Ovary (tissue), 9 donors: ENCODE results near the gene CDH23. TPM values are rescaled to one million over a fixed set of nuclear protein-coding genes. Genes with fewer than 3 reads are reported as not detected.

Experiments used
- DNase-seq, 5 donors: peaks; one replicate each; pipeline ENCODE4 v3.0.0-alpha.2; 2019 to 2020
- H3K27ac ChIP-seq, 2 donors: fragments of 200-600 bp; one replicate each; pipeline versions ENCODE4 v1.5.1 to v1.8.0; 2019 to 2022
- H3K27me3 ChIP-seq: fragments of 200-600 bp; one replicate; pipeline ENCODE4 v1.8.0; 2022
- H3K36me3 ChIP-seq: fragments of 200-600 bp; sonication (generic); one replicate; pipeline ENCODE4 v1.5.1; 2019
- H3K4me1 ChIP-seq: one replicate; pipeline ENCODE4 v1.8.1; 2013; ENCODE audit warnings: mild to moderate bottlenecking, moderate library complexity; ENCODE audit not compliant: insufficient read depth
- H3K4me3 ChIP-seq: fragments of 200-600 bp; sonication (generic); one replicate; pipeline ENCODE4 v1.5.1; 2017
- H3K9me3 ChIP-seq, 2 donors: fragments of 200-600 bp in 1 of 2; sonication (generic) in 1 of 2; one replicate each; pipeline versions ENCODE4 v1.5.1 to v1.8.1; 2013 to 2019; ENCODE audit warnings: mild to moderate bottlenecking in 1 of 2, moderate library complexity in 1 of 2
- EP300 ChIP-seq: sonication (generic); formaldehyde crosslinking; IDR thresholded peaks from one replicate; pipeline ENCODE4 v1.6.1; 2017; ENCODE audit warnings: antibody characterized with exemption
- POLR2A ChIP-seq: fragments of 450-650 bp; IDR thresholded peaks from one replicate; pipeline ENCODE4 v1.6.1; 2017; ENCODE audit warnings: antibody characterized with exemption, mild to moderate bottlenecking, moderate library complexity
- whole genome bisulfite sequencing, 3 donors: extraction: QIAGEN DNeasy Blood & Tissue Kit in 1 of 3; methylation state at CpG; one replicate each; pipeline versions ENCODE4 v1.1.5 to v1.1.7; 2013 to 2017; 5-methylcytosine and 5-hydroxymethylcytosine counted together
- intact Hi-C, 4 donors: fragments of 100-400 bp; cut with DNase I; formaldehyde crosslinking; loops; one replicate each; pipeline versions ENCODE4 v1.11.0 to v1.15.1; 2022 to 2023
- polyA plus RNA-seq, 2 donors: library from polyadenylated mRNA; stranded (reverse); fragments of 200-250 nt in 1 of 2; fragments of 350-450 nt in 1 of 2; fragmentation: Illumina TruSeq in 1 of 2; extraction: RNeasy Lipid Tissue Mini Kit (QIAGEN cat#74804) in 1 of 2; gene quantifications; one replicate each; pipeline ENCODE4 v1.2.3, GENCODE V29; 2013 to 2014
- total RNA-seq, 7 donors: library from RNA; depleted of rRNA in 2 of 7; stranded (reverse); fragments of >200 nt in 2 of 7; fragmentation: NEBNext Ultra II Directional in 3 of 7; extraction: Animal tissue kit (Norgen Biotek cat#: 25700) in 3 of 7; gene quantifications; one replicate each; pipeline versions ENCODE4 v1.1.0 to v1.2.4, GENCODE V29; 2016 to 2023
- TF ChIP-seq, protein P1 (sequence below), 3 donors: fragments of 450-650 bp in 2 of 3; fragments of 200-600 bp in 1 of 3; IDR thresholded peaks; one replicate each; pipeline versions ENCODE4 v1.5.1 to v1.8.0; 2016 to 2022; ENCODE audit warnings: antibody characterized with exemption in 3 of 3, mild to moderate bottlenecking in 1 of 3
- donor health status: DM: no; HTN: no; CAD: no; lungs with moderate emphysema.
- donor health status: DM: no; HTN: no; CAD: no.
- donor health status: Bipolar disorder and iron deficiency.
- donor health status: DM: yes; HTN: yes; CAD: no.
- donor health status: DM: no; HTN: no; CAD: no.
- donor health status: DM: yes; HTN: yes; CAD: no.

The CDH23 gene
- total and polyA plus RNA-seq, 9 donors, result 7.5 to 108 (median 39.1) TPM

DNA sequence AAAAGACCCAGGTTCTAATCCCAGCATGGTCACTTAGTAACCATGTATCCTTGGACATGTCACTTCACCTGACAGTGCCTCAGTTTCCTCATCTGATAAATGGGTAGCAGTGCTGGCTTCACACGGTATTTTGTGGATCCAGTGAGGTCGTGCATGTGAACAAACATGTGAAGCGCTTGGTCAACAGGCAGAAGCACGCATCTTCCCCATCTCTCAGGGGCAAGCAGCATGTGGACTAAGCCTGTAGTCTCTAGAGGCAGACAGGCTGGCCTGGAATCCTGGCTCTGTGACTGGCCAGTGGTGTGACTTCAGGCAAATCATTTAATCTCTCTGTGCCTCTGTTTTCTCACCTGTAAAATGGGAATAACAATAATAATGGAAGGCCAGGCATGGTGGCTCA lies 207.0 kb downstream of the CDH23 start:
- no peaks in the 10 kb centered on the region for H3K9me3 ChIP-seq
- no peak for TF ChIP-seq POLR2A
- no peak for TF ChIP-seq EP300
- TF ChIP-seq, protein P1, sequence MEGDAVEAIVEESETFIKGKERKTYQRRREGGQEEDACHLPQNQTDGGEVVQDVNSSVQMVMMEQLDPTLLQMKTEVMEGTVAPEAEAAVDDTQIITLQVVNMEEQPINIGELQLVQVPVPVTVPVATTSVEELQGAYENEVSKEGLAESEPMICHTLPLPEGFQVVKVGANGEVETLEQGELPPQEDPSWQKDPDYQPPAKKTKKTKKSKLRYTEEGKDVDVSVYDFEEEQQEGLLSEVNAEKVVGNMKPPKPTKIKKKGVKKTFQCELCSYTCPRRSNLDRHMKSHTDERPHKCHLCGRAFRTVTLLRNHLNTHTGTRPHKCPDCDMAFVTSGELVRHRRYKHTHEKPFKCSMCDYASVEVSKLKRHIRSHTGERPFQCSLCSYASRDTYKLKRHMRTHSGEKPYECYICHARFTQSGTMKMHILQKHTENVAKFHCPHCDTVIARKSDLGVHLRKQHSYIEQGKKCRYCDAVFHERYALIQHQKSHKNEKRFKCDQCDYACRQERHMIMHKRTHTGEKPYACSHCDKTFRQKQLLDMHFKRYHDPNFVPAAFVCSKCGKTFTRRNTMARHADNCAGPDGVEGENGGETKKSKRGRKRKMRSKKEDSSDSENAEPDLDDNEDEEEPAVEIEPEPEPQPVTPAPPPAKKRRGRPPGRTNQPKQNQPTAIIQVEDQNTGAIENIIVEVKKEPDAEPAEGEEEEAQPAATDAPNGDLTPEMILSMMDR (IDR thresholded peaks at IDR 0.05), result no peak
- no peaks in the 10 kb centered on the region for H3K36me3 ChIP-seq
- no peak for DNase-seq
- no peak overlapping the region for H3K27ac ChIP-seq
- no peaks in the 10 kb centered on the region for H3K27me3 ChIP-seq
- intact Hi-C loops, result loop anchor here in 1 of 4 donors (10.0 kb wide), 2 partner anchors 209 to 289 kb away; partner anchors contain the start of genes CDH23 and SLC29A3
- H3K4me1 ChIP-seq, result peaks cover under 1% of the 10 kb centered on the region
- H3K4me3 ChIP-seq, result no peak overlapping the region
- 89 to 96% (median 92%) methylated on average over 4 of the region's 4 CpGs for WGBS, 3 donors

DNA sequence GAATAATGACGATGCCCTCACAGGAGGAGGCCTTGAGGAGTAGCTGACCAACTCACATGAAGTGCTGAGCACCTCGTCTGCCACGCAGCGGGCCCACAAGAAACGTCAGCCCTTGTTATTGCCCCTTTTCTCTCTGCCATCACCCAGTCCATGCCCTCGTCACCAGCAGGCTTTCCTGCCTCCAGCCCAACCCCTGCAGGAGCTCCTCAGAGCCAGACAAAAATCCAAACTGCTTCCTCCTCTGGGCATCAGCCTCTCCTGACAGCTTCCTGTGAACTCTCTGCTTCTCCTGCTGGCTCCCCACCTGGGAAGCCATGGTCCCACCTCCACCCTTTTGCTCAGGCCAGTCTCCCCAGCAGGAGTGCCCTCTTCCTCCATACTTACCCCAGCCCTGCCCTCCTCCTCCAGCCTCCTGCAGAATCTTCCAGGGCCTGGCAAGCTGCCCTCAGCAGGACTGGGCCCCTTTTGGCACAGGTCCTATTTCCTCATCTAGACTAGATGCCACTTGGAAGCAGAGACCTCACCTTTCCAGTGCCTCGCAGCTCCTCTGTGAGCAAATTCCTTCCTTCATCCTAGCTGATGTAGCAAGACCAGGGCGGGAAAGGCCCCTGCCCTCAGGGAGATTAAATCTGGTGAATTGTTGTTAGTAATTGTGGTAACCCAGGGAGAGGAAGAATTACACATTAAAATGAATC lies 207.8 kb downstream of the CDH23 start:
- Histone ChIP-seq H3K9me3 (no peaks in the 10 kb centered on the region), H3K27ac (no peak overlapping the region), H3K36me3 (no peaks in the 10 kb centered on the region), H3K27me3 (no peaks in the 10 kb centered on the region), H3K4me3 (no peak overlapping the region), H3K4me1 (no peaks in the 10 kb centered on the region)
- no peak for DNase-seq
- TF ChIP-seq, protein P1 (IDR thresholded peaks at IDR 0.05), result no peak
- TF ChIP-seq EP300 (no peak), POLR2A (no peak)
- intact Hi-C loops, result loop anchor here in 2 of 4 donors (5.0 to 10.0 kb wide), 3 partner anchors 207 to 290 kb away; partner anchors contain the start of genes CDH23 (in 2 of the 2) and SLC29A3 (in 1 of the 2)
- 90 to 92% (median 92%) methylated on average over 8 of the region's 8 CpGs for WGBS, 3 donors

GRCh38 chr10:71605263-71605962 lies 208.7 kb downstream of the CDH23 start:
- Histone ChIP-seq H3K36me3 (no peaks in the 10 kb centered on the region), H3K4me1 (no peaks in the 10 kb centered on the region), H3K4me3 (no peak overlapping the region), H3K9me3 (no peaks in the 10 kb centered on the region), H3K27ac (no peak overlapping the region), H3K27me3 (no peaks in the 10 kb centered on the region)
- 68 to 77% (median 70%) methylated on average over 2 of the region's 2 CpGs for WGBS, 3 donors
- DNase-seq, result no peak
- no peak for TF ChIP-seq EP300
- TF ChIP-seq POLR2A, result no peak
- TF ChIP-seq, protein P1 (IDR thresholded peaks at IDR 0.05), result no peak
- intact Hi-C loops, result loop anchor here in 2 of 4 donors (5.0 to 10.0 kb wide), 3 partner anchors 208 to 291 kb away; partner anchors contain the start of genes CDH23 (in 2 of the 2) and SLC29A3 (in 1 of the 2)

- H3K9me3 ChIP-seq, result no peaks in the 10 kb centered on the region
- intact Hi-C loops, result loop anchor here in 2 of 4 donors (5.0 to 10.0 kb wide), 3 partner anchors 209 to 292 kb away; partner anchors contain the start of genes CDH23 (in 2 of the 2) and SLC29A3 (in 1 of the 2)
Measured at GRCh38 chr10:71606257-71607081, 209.7 kb downstream of the CDH23 start.

More at GRCh38 chr10:71606257-71607081, 209.7 kb downstream of the CDH23 start:
- no peak overlapping the region for H3K4me3 ChIP-seq
- no peak for TF ChIP-seq POLR2A
- TF ChIP-seq, protein P1 (IDR thresholded peaks at IDR 0.05), result no peak
- TF ChIP-seq EP300, result no peak
- no peaks in the 10 kb centered on the region for H3K27me3 ChIP-seq
- DNase-seq, result no peak
- H3K36me3 ChIP-seq, result no peaks in the 10 kb centered on the region
- H3K4me1 ChIP-seq, result no peaks in the 10 kb centered on the region
- 76 to 87% (median 76%) methylated on average over 9 of the region's 9 CpGs for WGBS, 3 donors
- H3K27ac ChIP-seq, result no peak overlapping the region
